Vagina (tissue), 2 donors: ENCODE data around the gene DUSP22. TPM values are rescaled to one million over a fixed set of nuclear protein-coding genes. Genes with fewer than 3 reads are reported as not detected.
A peak's percentile ranks its signal among the peaks of the same experiment; 100 is the strongest.

Source experiments
- DNase-seq, 2 donors: peaks; one replicate each; pipeline ENCODE4 v3.0.0-alpha.2; 2017; ENCODE audit errors: extremely low spot score in 2 of 2
- H3K27ac ChIP-seq: fragments of 200-600 bp; sonication (generic); one replicate; pipeline ENCODE4 v1.5.1; 2019
- H3K27me3 ChIP-seq: fragments of 200-600 bp; sonication (generic); one replicate; pipeline ENCODE4 v1.5.1; 2019
- H3K36me3 ChIP-seq, 2 donors: fragments of 200-600 bp; sonication (generic); one replicate each; pipeline ENCODE4 v1.5.1; 2017 to 2019
- H3K4me1 ChIP-seq: fragments of 200-600 bp; sonication (generic); one replicate; pipeline ENCODE4 v1.5.1; 2019
- H3K4me3 ChIP-seq, 2 donors: fragments of 200-600 bp; sonication (generic); 1 replicate in 1 of 2; 2 replicates in 1 of 2; pipeline ENCODE4 v1.5.1; 2016 to 2019
- H3K9me3 ChIP-seq: fragments of 200-600 bp; sonication (generic); one replicate; pipeline ENCODE4 v1.5.1; 2019
- CTCF ChIP-seq, 3 experiments: fragments of 450-650 bp in 2 of 3; fragments of 200-600 bp in 1 of 3; sonication (generic) in 1 of 3; IDR thresholded peaks; one replicate each; pipeline ENCODE4 v1.5.1; 2017 to 2019; ENCODE audit warnings: antibody characterized with exemption in 3 of 3, mild to moderate bottlenecking in 2 of 3, moderate library complexity in 2 of 3
- POLR2A ChIP-seq, 2 donors: fragments of 450-650 bp; IDR thresholded peaks; one replicate each; pipeline ENCODE4 v1.6.1; 2017; ENCODE audit warnings: antibody characterized with exemption in 2 of 2, mild to moderate bottlenecking in 2 of 2, moderate library complexity in 2 of 2
- POLR2AphosphoS5 ChIP-seq, 2 donors: sonication (generic); formaldehyde crosslinking; IDR thresholded peaks; one replicate each; pipeline ENCODE4 v1.9.0; 2017; ENCODE audit warnings: antibody characterized with exemption in 2 of 2, mild to moderate bottlenecking in 2 of 2, low read depth in 1 of 2; ENCODE audit not compliant: insufficient read depth in 1 of 2
- intact Hi-C: fragments of 100-400 bp; cut with DNase I; formaldehyde crosslinking; loops from one replicate; pipeline ENCODE4 v1.15.1; 2023
- total RNA-seq: library from RNA; depleted of rRNA; stranded (reverse); fragments of >200 nt; gene quantifications from one replicate; pipeline ENCODE4 v1.2.3, GENCODE V29; 2016

DUSP22 gene
- total RNA-seq, 1 donor from 2014 or later, result 57.5 TPM

- intact Hi-C loops, result no loop called here
- no peak overlapping the region for H3K27ac ChIP-seq
- H3K27me3 ChIP-seq, result no peaks in the 10 kb centered on the region
- H3K4me3 ChIP-seq, result no peak overlapping the region
- no peaks in the 10 kb centered on the region for H3K36me3 ChIP-seq
- peaks cover 18% of the 10 kb centered on the region for H3K4me1 ChIP-seq
- TF ChIP-seq POLR2A (IDR thresholded peaks at IDR 0.05) (no peak), CTCF (IDR thresholded peaks at IDR 0.05) (no peak), POLR2AphosphoS5 (IDR thresholded peaks at IDR 0.05; ENCODE audit: insufficient read depth in 1 of 2, low read depth in 1 of 2) (no peak)
- DNase-seq, result no peak
- H3K9me3 ChIP-seq, result no peaks in the 10 kb centered on the region
Observed at GRCh38 chr6:388202-388903, 96.1 kb downstream of the DUSP22 start.

DNA sequence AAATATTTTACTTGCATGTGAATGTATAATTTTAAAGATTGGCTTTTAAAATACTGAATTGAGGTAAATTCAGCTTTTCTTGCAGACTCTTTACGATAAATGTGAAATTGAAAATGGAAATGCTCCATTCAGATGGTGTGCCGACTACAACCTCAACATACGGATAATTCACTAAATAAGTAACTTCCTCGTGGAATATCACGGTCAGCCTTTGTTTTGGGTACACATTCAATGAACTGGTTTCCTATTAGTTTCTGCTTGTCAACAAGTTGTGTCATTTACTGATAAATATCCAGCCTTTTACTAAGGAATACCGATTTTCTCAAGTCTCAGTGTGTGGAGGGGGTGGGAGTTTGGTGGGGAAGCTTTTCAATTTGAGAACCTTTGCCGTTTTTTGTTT is 96.9 kb downstream of the DUSP22 start:
- DNase-seq, result no peak
- H3K27me3 ChIP-seq, result no peaks in the 10 kb centered on the region
- TF ChIP-seq POLR2AphosphoS5 (IDR thresholded peaks at IDR 0.05; ENCODE audit: insufficient read depth in 1 of 2, low read depth in 1 of 2), result no peak
- no peak for TF ChIP-seq POLR2A (IDR thresholded peaks at IDR 0.05)
- no peak for TF ChIP-seq CTCF (IDR thresholded peaks at IDR 0.05)
- peaks cover 26% of the 10 kb centered on the region for H3K4me1 ChIP-seq
- H3K27ac ChIP-seq, result no peak overlapping the region
- intact Hi-C loops, result no loop called here
- no peak overlapping the region for H3K4me3 ChIP-seq
- H3K36me3 ChIP-seq, result no peaks in the 10 kb centered on the region
- no peaks in the 10 kb centered on the region for H3K9me3 ChIP-seq

DNA sequence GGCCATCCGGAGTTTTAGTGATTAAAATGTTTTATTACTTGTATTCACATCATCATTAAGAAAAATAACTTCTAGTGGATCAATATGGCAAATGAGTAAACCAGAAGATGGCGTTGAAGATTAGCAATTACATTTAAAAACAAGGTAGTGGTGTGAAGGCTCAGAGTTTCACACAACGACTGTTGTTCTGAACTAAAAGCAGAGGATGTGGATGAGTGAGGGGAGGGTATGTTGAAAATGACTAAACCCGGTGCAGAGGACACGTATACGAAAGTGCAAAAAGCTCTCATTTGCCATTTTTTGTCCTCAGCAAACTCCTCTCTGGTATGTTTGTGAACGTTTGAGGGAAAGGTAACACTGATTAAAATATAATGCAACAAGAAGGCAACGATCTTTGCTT is 97.3 kb downstream of the DUSP22 start:
- intact Hi-C loops, result no loop called here
- DNase-seq, result no peak
- Histone ChIP-seq H3K4me1 (peaks cover 29% of the 10 kb centered on the region), H3K4me3 (no peak overlapping the region), H3K36me3 (no peaks in the 10 kb centered on the region), H3K27ac (no peak overlapping the region), H3K9me3 (no peaks in the 10 kb centered on the region), H3K27me3 (no peaks in the 10 kb centered on the region)
- TF ChIP-seq POLR2AphosphoS5 (IDR thresholded peaks at IDR 0.05; ENCODE audit: insufficient read depth in 1 of 2, low read depth in 1 of 2) (no peak), CTCF (IDR thresholded peaks at IDR 0.05) (no peak), POLR2A (IDR thresholded peaks at IDR 0.05) (no peak)

- peak overlapping the region; percentile 84 for H3K27ac ChIP-seq
- DNase-seq, result peak in 1 of 2 donors; percentile 58
- peaks cover 29% of the 10 kb centered on the region for H3K4me1 ChIP-seq
- H3K9me3 ChIP-seq, result no peaks in the 10 kb centered on the region
- H3K36me3 ChIP-seq, result no peaks in the 10 kb centered on the region
- no peak for TF ChIP-seq POLR2AphosphoS5 (IDR thresholded peaks at IDR 0.05; ENCODE audit: insufficient read depth in 1 of 2, low read depth in 1 of 2)
- no peak for TF ChIP-seq CTCF (IDR thresholded peaks at IDR 0.05)
- TF ChIP-seq POLR2A (IDR thresholded peaks at IDR 0.05), result no peak
- intact Hi-C loops, result no loop called here
- no peaks in the 10 kb centered on the region for H3K27me3 ChIP-seq
- peak overlapping the region; percentile 40 to 47 for H3K4me3 ChIP-seq
Observed at GRCh38 chr6:390914-391558, 98.7 kb downstream of the DUSP22 start.
